LNCaP clone FGC (cell line): ENCODE measurements around the gene GALNTL6.

ENCODE experiments used
- DNase-seq: peaks from one replicate; pipeline ENCODE4 v3.0.0-alpha.2; 2011; ENCODE audit warnings: low read depth
- H3K4me3 ChIP-seq: 2 replicates; pipeline ENCODE4 v1.5.1; 2011; ENCODE audit warnings: mild to moderate bottlenecking, low read depth, low read length, control low read depth
- TF ChIP-seq, protein P1 (sequence below): IDR thresholded peaks from 2 replicates; pipeline ENCODE4 v1.5.1; 2012; ENCODE audit warnings: mild to moderate bottlenecking; ENCODE audit not compliant: control insufficient read depth, insufficient read depth; ENCODE audit errors: extremely low read depth

The GALNTL6 gene

DNA sequence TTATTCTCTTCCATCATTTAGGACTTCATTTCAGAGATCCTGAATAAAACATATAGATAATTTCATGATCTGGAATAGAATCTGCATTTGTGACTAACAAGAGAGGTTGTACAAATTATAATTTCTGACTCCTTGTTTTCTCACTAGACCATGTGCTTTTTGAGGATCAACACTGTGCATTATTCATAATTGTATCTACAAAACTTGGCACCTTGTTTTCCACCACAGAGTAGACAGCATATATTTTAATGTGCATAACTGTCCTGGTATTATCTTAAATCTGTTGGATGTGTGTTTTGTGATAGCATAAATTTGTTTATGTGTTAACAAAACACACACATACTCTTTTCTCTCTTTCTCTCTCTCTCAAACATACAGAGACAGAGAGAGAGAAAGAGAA, 840.5 kb downstream of the GALNTL6 start:
- TF ChIP-seq, protein P1, sequence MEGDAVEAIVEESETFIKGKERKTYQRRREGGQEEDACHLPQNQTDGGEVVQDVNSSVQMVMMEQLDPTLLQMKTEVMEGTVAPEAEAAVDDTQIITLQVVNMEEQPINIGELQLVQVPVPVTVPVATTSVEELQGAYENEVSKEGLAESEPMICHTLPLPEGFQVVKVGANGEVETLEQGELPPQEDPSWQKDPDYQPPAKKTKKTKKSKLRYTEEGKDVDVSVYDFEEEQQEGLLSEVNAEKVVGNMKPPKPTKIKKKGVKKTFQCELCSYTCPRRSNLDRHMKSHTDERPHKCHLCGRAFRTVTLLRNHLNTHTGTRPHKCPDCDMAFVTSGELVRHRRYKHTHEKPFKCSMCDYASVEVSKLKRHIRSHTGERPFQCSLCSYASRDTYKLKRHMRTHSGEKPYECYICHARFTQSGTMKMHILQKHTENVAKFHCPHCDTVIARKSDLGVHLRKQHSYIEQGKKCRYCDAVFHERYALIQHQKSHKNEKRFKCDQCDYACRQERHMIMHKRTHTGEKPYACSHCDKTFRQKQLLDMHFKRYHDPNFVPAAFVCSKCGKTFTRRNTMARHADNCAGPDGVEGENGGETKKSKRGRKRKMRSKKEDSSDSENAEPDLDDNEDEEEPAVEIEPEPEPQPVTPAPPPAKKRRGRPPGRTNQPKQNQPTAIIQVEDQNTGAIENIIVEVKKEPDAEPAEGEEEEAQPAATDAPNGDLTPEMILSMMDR: no peak
- no peak for DNase-seq
- no peak overlapping the region for H3K4me3 ChIP-seq

DNA sequence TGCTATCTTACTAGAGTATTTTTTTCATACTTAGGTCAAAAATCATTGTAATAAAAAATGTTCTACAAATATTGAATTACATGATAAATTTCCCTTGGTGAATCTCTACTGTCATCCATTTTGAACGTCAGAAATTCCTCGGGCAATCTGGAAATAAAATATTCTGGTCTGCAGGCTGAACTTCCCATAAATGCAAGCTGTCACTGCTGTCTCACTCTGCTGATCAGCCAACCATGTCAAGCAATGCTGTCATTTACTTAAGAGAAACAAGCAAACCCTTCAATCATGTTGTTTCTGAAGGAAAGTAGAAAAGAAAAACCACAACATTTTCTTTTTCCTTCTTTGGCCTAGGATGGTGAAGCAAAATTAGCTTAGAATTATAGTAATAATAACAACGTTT, 841.3 kb downstream of the GALNTL6 start:
- H3K4me3 ChIP-seq: no peak overlapping the region
- TF ChIP-seq, protein P1: no peak
- no peak for DNase-seq

DNA sequence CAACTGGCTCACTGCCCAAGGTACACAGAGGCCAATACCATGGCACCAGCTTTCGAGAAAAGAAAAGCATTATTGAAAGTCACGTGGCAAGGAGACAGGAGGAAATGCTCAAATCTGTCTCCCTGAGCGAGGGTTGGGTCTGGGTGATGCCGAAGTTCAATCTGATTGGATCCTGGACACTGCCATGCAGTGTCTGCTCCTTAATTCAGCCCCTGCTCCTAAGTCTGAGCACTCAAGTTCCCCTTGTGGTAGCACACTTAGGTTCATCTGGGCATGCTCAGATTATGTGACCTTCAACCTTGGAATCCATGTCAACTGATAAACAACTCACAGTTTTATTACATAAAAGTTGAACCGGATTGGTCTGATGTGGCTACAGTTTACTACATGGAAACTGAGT, 842.9 kb downstream of the GALNTL6 start:
- DNase-seq: no peak
- TF ChIP-seq, protein P1: no peak
- no peak overlapping the region for H3K4me3 ChIP-seq

DNA sequence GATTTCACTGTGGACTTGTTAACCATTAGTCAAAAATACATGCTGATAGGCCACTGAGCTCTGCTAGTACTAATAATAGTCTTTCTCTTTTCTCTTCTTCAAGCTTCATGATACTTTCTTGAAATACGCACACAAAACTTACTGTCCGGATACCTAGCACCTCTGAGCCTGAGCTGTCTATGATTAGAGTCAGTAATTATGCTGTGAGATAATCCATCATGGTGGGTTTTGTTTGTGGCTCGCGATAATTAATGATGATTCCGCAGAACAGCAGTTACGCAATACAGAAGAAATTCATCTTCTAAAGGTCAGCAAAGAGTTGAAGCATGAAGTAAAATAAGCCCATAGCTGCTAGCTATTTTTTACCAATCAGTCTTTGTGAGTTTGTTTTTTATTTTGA, 843.9 kb downstream of the GALNTL6 start:
- TF ChIP-seq, protein P1: no peak

DNA sequence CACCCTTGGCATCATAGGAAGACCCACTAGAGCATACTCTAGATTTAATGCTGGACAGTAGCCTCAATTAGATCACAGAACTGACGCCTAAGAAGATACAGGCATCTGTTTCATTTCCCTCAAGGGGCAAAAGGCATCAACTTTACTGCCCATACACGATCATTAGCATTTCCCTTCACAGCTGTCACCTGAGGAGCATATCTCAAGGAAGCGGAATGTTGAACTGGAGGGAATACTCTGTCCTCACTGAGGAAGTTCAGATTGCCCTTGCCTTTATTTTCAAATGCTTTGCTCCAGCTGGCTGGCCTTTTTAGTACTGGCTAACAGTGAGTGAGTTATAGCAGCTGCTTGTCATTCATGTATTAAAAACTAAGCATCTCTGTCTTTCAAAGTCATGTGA, 847.0 kb downstream of the GALNTL6 start:
- TF ChIP-seq, protein P1: no peak
- DNase-seq: no peak
- H3K4me3 ChIP-seq: no peak overlapping the region

More for the DNA sequence above, 843.9 kb downstream of the GALNTL6 start:
- no peak overlapping the region for H3K4me3 ChIP-seq
- DNase-seq: no peak

DNA sequence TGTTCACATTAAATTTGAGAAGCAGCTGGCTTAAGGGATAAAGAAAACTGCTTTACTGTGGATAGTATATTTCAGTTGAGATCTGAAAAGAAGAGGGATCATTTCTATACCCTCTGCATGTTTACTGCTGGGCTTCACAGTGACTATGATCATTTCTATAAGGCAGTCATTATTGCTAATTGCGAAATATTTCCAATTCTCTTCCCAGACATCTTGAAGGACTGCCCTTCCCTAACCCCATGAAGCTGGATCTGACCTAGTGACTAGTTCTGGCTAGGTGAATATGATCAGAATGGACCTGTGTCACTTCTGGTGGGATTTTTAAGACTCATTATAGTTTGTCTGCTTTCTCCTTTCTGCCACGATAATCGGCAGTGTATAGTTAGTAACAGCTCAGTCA, 848.9 kb downstream of the GALNTL6 start:
- TF ChIP-seq, protein P1: no peak
- no peak for DNase-seq
- H3K4me3 ChIP-seq: no peak overlapping the region

DNA sequence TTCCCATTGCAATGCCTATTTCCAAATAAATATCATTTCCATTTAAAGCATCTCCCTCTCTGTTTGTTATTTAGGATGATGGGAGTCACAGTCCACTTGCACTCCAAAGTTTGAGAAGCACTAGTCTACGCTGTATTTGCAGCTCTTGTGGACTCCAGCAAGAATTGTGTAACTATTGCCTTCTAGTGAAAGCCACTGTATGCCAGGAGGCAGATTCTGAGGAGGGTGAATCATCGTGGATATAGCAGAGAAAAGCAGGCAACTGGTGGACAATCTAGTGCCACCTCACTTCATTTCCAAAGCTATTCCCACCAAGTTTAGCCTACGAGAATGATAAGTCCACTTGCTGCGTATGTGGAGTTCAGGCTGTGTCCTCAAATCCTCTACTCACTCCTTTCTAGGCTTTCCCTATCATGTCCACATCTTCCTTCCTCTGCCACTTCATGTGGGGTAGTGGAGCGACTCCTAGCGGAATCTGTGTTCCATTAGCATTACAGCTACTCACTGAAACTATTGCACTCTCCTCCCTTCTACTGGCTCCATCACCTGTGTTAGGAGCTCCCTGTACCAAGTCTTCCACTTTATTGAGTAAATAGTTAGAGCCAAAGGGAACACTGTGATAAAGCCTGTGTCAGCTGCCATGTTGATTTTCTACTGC, 853.6 kb downstream of the GALNTL6 start:
- DNase-seq: peak; percentile 51
- TF ChIP-seq, protein P1: peak; percentile 89
- H3K4me3 ChIP-seq: no peak overlapping the region
